Stomach (tissue), 4 donors: ENCODE results near the gene DRD1.

Experiments
- CTCF ChIP-seq, 7 experiments: fragments of 450-650 bp in 4 of 7; fragments of 200-600 bp in 3 of 7; sonication (generic) in 3 of 7; IDR thresholded peaks; one replicate each; pipeline ENCODE4 v1.5.1; 2016 to 2019; ENCODE audit warnings: antibody characterized with exemption in 7 of 7, control low read depth in 2 of 7, mild to moderate bottlenecking in 1 of 7
- POLR2A ChIP-seq, 4 donors: fragments of 450-650 bp; IDR thresholded peaks; one replicate each; pipeline ENCODE4 v1.6.1; 2016; ENCODE audit warnings: antibody characterized with exemption in 4 of 4, control low read depth in 2 of 4, mild to moderate bottlenecking in 1 of 4, moderate library complexity in 1 of 4

- no peak for TF ChIP-seq CTCF (IDR thresholded peaks at IDR 0.05)
- no peak for TF ChIP-seq POLR2A (IDR thresholded peaks at IDR 0.05)
These were observed 4.3 kb upstream of the DRD1 start for GRCh38 chr5:175448276-175448675.
